ENCODE results near the gene SMYD3.
"Not testable (repeated sequence)": the region's sequence is repeated elsewhere in the genome, so short reads cannot be mapped to it uniquely, and the experiment has no call there.

The SMYD3 gene

GRCh38 chr1:245774931-245775330 is 732.1 kb downstream of the SMYD3 start:
- not testable (repeated sequence) for DNase-seq

- DNase-seq, result no peak
Measured at GRCh38 chr1:245774196-245774595, 732.9 kb downstream of the SMYD3 start.

GRCh38 chr1:245773344-245773743 is 733.7 kb downstream of the SMYD3 start:
- DNase-seq, result no peak

DNA sequence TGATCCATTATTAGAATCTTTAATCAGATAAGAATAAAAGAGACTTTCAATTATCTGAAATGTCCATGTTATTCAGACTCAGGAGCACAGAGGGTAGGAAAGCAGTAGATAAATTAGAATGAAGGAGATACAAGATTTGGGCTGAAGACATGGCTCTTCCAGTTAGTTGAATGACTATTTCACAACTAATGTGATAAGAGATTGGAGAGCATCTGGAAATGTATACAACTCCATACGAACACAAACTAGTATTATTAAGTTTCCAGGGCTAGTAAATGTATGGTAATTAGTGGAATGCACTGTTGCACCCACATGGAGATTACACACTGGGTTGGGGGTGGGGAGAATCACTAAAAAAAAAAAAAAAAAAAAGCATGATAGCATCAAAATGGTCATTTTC is 734.3 kb downstream of the SMYD3 start:
- DNase-seq, result no peak

GRCh38 chr1:245772325-245772724 is 734.8 kb downstream of the SMYD3 start:
- no peak for DNase-seq

GRCh38 chr1:245771511-245772281 is 735.4 kb downstream of the SMYD3 start:
- no peak for DNase-seq

DNA sequence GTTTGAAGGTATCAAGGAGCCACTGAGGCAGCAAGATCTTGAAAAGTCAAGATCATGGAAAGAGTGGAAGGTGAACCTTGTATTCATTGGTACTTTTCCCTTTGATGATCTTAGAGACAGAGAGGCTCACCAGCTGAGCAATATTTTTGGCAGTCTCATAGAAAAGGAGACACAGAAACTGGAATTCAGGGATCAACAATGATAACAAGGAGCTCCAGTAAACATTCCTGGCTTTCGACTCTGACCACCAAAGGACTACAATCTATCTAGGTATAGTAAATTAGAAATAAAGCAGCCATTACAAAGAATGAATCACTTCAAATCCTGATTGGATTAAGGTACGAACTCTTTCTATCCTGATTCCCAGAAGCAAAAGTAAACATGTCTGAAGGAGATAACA is 736.9 kb downstream of the SMYD3 start:
- DNase-seq, result no peak

DNA sequence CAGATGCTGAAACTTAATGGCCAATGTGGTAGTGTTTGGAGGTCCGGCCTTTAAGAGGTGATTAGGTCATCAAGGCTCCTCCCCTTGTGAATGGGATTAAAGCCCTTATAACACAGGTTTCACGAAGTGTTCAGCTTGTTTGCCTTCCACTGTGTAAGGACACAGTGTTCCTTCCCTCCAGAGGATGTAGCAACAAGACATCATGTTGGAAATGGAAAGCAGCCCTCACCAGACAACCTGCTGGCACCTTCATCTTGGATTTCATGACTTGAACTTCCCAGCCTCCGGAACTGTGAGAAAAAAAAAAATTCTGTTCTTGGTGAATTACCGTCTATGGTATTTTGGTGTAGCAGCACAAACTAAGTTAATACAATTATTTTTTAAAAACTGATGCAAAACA is 738.5 kb downstream of the SMYD3 start:
- DNase-seq, result no peak

DNA sequence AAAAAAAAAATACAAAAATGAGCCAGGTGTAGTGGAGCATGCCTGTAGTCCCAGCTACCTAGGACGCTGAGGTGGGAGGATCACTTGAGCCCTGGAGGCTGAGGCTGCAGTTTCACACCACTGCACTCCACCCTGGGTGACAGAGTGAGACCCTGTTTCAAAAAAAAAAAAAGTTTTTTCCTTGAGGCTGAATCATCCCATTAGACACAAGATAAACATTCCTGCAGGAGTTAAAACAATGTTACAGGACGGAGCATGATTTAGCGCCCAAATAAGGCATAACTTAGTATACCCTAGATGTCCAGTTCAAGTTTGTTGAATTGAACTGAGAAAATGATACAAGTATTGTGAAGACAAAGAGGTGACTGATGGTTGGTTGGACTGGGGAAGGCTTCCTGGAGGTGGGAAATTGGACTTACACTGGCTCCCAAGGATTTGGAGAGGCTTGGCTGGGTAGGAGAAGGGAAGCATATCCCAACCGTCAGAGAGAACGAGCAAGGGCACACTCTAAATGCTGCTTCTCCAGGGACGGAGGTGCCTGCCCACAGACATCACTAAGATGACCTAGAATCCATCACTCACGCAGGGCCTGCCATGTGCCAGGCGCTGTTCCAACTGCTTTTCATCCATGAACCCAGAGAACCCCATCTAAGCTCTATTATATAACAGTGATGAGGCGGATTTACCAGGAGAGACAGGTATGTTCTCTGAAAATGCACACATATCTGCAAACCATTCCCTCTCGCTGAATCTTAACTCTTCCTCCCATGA is 741.7 kb downstream of the SMYD3 start:
- no peak for DNase-seq

GRCh38 chr1:245763873-245764331 is 743.2 kb downstream of the SMYD3 start:
- DNase-seq, result no peak

GRCh38 chr1:245762396-245762910 is 744.6 kb downstream of the SMYD3 start:
- DNase-seq, result no peak

DNA sequence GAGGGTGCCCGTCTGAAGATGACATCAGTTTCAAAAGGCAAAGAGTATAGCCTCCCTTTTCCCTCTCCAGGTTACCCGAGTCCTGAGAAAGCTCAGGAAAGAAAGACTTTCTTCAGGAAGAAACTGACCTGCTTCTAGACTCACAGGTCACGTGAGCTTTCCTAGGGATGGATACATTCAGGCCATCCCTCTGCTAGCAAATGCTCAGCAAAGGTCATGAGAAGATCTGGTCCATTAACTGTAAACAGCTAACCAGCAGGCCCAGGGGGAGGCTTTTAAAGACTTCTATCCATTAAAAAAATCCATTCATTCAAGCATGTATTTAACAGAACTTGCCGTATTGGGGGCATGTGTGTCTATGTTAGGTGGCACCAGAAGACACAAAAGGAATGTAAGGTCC is 746.8 kb downstream of the SMYD3 start:
- DNase-seq, result no peak

- DNase-seq, result no peak
Measured at GRCh38 chr1:245754463-245754961, 752.6 kb downstream of the SMYD3 start.

DNA sequence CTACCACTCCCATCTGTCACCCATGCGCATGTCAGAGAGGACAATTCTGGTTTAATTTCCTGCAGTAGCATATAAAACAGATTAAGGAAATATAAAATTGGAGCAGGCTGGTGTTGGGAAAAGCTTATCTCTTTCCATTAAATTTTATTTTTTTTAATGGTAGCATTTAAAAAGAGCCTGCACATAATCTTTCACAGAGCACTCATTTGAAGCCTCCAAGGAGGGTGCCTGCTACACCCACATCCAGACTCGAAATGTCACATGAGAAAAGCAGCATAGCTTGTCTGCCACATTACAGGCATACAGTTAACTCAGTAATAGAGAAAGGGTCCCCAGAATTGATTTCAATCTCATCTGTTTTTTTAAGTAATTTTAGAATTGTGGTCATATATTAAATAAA is 753.3 kb downstream of the SMYD3 start:
- DNase-seq, result no peak

GRCh38 chr1:245752561-245752960 is 754.5 kb downstream of the SMYD3 start:
- DNase-seq, result no peak

DNA sequence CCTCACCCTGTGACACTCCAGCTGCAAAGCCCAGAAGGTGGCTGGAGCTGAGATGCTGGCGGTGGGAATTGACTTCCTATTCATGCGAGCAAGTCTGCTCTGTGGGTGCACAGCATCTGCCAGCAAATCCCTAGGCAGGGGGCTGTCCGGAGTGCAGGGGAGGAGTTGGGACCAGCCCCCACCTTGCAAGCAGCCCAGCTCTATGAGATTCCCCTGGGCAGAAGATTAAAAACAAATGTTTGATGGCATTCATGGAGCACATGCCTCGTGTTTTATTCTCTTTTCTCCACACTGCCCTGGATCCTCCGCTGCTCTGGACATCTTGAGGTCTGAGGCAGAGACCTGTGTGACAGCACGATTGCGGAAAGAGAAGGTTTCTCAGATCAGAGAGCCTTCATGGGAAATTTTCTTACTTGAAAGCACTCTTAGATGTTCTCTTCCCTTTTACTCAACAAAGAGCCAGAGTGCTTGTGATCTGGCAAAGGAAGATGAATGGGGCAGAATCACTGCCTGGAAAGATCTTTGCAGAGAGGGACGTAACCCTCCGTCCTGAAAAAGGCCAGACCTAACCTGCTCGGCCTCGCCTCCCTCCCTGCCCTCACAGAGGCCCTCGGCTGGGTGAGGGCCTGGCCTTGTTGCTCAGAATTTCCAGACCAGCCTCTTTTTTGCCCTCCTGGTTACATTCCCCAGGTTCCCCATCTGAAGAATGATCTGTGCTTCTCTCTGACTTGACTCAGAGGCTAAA is 755.2 kb downstream of the SMYD3 start:
- DNase-seq, result no peak

GRCh38 chr1:245751116-245751515 is 756.0 kb downstream of the SMYD3 start:
- no peak for DNase-seq

DNA sequence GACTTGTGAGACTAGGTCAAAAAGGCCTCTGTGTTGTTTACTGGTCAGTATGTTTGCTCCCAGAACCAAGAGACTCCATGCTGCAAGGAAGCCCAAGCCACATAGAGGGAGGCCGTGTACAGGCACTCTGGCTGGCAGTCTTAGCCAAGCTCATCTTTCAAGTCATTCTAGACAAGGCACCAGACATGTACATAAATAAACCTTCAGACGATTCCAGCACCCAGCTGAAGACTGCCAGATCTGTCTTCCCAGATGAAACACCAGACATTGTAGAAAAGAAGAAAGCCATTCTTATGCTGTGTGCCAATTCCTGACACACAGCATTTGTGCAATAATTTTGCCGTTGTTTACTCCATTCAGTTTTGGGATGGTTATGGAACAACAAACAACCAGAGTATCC is 756.8 kb downstream of the SMYD3 start:
- DNase-seq, result no peak

DNA sequence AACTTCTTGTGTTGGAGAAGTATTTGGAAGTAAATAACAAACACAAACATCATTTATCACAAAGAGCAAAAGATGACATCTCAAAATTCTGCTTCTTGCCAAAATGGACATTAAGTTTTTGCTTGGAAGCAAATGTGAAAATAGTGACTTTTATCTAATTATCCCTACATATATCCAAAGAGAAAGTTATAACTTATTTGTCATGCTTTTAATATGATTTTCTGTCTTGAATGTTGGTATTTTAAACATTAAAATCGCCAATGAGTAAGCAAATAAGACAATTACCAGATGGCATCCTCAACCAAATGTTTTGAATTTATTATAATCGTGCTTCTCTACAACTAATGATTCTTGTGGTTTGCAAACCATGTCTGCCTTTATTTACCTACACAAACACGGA is 758.0 kb downstream of the SMYD3 start:
- no peak for DNase-seq

DNA sequence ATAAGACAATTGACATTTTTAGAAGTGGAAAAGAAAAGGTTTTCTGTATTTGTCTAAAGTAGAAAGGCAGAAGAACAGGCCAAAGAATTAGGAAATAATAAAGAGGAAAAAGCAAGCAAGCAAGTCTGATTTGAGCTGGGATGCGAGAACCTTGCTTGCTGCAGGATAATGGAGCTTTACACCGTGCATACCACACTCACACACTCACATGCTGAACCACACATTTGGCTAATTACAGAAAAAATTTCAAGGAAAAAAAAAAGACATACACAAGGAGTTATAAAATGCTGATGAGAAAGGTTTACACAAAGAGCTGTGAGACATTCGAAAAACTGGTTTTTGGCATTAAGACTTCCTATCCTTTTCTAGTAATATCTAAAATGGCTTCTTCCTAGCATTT is 758.4 kb downstream of the SMYD3 start:
- DNase-seq, result no peak

- DNase-seq, result no peak
Measured at GRCh38 chr1:245748240-245748639, 758.8 kb downstream of the SMYD3 start.

- DNase-seq, result no peak
Measured at GRCh38 chr1:245742896-245743295, 764.2 kb downstream of the SMYD3 start.

GRCh38 chr1:245740336-245740735 is 766.7 kb downstream of the SMYD3 start:
- not testable (repeated sequence) for DNase-seq
